Right kidney (tissue), 1 donor: ENCODE measurements around the gene CDH23.
A peak's percentile ranks its signal among the peaks of the same experiment; 100 is the strongest.

Source experiments
- DNase-seq: peaks from one replicate; pipeline ENCODE4 v3.0.0-alpha.2; 2016

The CDH23 gene

DNA sequence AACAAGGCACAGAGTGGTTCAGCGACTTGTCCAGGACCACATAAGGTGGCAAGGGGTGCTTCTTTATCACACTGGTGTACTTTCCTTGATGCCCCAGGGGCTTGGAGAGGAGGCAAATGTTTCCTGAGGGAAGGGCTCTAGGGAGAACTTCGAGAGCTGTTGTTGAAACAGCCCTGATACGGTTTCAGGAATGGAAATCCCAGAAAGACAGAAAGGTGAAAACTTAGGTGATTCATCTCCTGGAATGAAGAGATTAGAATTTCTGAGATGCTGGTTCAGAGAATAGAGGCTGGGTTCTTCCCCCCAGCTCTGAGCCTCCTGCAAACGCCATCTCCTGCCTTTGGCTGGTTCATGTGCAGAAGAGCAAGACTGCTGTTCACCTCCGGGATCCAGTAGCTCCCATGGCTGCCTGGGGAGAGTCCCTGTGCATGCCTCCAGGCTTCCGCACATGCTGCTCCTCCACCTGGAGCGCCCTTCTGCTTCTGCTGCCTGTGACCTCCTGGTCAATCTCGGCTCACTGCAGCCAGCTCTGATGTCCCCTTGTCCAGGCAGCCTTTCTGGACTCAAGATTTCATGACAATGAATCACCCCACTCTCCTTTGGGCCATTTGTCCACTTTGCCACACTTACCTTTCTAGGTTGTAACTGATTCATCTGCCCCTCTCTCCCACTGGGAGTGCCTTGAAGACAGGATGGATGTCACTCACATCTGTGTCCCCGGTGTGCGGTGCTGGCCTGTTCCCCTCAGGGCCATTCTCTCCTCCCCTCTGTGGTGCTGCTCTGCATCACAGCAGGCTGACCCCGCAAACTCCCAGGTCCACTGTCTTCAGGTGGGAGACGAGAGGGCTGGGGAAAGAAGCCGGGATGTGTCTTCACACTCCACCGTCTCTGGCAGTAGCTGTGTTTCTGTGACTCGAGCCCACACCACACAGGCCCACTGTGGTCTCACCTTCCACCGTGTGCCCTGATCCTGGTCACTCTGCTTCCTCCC lies 3.6 kb upstream of the CDH23 start:
- no peak for DNase-seq

DNA sequence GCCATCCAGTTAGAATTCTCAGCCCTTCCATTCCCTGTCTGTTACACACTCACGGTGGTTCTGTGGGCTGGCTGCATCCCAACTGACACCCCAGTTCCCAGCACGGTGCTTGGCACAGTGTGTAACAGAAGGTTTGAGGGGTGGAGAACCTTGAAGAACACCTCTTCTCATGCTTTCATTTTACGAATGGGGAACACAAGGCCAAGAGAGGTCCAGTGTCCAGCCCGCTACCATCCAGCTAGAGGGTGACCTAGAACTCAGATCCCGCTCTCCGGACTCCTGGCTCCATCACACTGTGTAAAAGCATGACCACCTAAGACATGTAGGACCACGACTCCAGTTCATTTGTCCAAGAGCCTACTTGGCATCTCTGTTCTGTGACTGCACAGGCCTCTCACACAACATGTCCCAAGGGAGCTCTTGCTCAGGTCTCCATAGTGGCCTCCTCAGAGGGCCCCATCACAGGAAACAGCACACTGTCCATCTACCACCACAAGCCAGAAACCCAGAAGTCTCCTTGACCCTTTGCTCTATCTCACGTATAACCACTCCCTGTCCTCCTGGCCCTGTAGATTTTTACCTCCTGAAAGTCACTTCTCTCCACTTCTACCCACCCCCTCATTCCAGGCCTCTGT lies 2.8 kb upstream of the CDH23 start:
- DNase-seq = no peak

DNA sequence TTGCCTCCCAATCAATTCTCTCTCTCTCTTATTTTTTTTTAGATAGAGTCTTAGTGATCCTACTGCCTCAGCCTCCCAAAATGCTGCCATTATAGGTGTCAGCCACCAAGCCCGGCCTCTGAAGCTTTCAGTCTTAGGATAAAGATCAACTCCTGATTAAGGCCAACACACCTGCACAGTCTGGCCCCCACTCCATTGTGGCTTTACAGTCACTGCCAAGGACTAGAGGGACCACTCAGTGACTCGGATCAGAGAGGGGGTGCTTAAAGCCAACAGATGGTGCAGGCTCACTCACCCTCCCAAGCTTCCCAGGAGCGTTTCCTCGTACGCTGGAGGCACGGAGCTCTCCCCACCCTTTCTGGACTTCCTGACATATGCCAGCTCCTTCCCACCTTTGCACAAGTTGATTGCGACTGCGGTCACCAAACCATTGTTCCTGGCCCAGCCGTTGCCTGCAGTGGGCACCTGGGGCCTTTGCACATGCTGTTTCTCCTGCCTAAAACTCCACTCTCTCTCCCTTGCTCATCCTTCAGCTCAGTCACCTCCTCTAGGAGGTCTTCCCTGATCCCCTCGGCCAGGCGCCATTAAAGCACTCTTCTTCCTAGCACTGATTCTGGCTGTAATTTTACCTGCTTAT lies 1.7 kb upstream of the CDH23 start:
- no peak for DNase-seq

DNA sequence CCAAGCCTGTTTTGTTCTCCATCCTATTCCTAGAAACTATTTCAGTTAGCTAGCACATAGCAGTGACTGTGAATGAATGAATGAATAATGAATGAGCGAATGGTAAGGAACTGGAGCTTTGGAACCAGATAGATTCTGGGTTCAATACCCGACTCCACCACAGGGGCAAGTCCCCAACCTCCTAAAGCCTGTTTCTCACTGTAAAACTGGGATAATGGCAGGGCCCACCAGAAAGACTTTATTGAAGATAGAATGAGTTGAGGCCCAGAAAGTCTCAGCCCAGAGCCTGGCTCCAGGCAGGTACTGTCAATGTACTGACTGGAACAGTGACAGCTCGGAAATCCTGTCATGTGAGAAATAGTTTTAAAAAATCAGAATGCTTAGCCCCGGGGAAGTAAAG lies 1.1 kb upstream of the CDH23 start:
- no peak for DNase-seq

DNA sequence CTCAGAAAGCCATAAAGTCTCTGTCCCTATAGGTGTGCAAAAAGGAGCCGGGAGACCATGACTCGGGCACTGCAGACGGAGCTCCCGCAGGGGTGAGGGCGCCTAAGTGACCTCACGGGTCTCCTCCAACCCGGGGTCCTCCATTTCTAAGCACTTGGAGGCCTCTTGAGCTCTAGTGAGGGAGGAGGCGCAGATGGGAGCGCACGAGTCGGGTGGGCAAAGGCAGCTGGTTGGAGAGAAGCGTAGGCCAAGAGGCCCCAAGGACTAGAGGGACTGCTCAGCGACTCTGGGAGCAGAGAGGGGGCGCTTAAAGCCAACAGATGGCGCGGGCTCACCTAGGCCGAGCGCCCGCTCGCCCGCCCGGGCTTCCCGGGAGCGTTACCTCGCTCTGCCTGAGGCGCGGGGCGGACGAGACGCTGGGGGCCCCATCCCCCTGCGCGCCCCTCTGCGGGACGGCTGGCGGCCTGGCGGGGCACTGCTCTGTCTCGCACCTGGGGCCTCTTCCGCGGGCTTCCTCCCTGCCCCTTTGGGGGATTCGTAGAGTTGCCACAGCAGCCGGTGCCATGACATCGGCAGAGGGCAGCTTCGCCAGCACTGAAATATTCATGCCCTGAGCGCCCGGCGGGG lies 523 bp upstream of the CDH23 start:
- peak; percentile 91 for DNase-seq

DNA sequence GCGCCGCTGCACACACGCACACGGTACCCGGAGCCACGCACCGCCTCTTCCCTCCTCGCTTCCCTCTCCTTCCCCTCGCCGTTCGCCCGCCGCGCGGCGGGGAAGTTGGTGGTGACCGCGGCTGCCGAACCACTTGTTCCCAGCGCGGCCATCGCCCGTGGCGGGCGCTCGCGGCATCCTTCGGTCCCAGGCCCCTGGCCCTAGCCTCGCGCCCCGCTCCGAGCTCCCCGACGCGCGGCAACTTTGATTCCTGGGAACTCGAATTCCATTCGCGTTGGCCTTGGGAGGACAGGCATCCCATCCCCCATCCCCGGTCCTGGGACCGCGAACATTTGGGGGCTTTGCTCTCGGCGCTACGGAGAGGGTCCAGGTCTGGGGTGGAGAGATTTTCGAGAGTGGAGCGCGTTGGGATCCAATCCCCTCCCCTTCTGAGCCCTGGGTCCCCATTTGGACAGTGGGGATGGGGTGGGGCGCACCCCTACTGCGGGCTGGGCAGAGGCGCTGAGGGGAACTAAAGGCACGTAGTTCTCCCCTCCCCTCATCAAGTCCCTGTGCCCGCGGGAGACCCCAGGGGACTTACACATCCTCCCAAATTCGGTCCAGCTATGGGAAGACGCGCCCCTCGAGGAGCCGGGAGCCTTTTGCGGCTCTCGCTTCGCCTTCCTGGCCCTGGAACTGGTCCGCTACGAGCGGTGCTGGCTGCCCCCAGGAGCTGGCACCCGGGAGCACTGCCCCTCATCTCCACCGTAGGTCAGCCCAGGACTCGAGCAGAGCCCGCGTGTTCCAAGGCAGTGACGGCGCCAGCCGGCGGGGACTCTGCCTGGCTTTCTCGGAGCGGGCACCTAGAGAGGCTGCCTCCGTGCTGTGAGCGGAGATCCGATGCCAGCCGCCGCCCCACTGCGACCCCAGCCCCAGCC lies 834 bp downstream of the CDH23 start:
- peak; percentile 37 for DNase-seq

DNA sequence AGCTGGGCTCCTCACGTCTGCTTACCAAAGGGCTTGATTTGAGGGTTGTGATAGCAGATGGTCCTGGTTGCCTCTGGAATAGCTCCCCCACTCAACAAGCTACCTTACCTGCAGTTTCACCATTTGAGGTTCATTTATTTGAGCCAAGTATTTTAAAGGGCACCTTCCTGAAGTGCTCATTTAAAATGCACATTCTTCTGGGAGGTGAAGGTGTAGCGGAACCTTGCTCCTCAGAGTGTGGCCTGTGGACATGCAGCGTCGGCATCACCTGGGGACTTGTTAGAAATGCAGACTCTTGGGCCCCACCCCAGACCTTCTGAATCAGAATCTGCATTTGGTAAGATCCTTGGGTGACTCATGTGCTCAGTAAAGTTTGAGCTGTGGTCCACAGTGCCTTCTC lies 2.3 kb downstream of the CDH23 start:
- no peak for DNase-seq

DNA sequence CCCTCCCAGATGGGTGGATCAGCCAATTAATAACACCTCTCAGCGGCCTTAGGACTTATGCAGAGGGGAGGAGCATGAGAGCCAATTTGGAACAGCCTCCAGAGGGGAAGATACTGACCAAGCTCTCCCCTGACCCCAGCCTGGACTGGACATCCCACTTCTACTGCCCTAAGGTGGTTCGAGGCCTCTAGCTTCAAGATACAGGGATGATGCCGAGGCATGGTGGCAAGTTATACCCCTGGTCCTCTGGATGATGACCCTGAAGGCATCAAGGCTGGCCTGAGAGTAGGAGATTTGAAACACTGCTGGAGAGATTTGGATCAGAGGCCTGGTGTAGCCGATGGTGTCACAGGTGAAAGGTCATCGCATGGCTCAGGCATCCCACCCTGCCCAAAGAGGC lies 3.2 kb downstream of the CDH23 start:
- no peak for DNase-seq

DNA sequence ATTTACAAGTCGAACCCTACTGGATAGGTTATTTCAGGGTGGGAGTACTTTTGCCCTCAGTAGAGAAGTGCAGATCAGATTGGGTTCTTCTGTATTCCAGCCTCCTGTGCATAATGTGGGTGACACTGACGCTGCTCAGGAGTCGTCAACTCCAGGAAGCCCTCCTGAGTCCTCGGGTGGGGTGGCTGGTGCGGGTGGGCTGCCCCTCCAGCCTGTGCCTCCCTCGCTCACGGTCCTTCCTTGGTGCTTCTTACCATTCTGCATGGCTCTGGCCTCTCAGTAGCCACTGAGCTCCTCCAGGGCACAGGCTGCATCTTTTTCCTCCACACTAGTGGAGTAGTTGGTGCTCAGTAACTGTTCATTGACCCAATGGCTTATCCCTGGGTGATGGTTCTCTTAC lies 4.3 kb downstream of the CDH23 start:
- no peak for DNase-seq

DNA sequence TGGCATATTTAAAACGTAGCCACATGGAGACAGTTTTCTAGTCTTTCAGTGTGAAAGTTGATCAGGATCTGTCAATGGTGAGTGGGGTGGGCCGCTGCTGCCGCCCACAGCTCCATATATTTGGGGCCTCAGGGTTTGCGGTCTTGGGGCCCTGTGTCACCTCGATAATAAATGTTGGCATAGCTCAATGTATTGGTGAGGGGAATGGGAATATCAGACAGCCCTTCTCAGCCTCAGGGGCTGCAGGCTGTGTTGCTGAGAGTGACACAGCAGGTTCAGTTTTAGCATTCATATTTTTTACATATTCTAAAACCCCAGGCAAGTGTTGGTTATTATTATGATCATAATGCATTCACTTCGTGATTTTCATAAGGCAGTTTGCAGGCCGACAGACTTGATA lies 5.3 kb downstream of the CDH23 start:
- DNase-seq = no peak

DNA sequence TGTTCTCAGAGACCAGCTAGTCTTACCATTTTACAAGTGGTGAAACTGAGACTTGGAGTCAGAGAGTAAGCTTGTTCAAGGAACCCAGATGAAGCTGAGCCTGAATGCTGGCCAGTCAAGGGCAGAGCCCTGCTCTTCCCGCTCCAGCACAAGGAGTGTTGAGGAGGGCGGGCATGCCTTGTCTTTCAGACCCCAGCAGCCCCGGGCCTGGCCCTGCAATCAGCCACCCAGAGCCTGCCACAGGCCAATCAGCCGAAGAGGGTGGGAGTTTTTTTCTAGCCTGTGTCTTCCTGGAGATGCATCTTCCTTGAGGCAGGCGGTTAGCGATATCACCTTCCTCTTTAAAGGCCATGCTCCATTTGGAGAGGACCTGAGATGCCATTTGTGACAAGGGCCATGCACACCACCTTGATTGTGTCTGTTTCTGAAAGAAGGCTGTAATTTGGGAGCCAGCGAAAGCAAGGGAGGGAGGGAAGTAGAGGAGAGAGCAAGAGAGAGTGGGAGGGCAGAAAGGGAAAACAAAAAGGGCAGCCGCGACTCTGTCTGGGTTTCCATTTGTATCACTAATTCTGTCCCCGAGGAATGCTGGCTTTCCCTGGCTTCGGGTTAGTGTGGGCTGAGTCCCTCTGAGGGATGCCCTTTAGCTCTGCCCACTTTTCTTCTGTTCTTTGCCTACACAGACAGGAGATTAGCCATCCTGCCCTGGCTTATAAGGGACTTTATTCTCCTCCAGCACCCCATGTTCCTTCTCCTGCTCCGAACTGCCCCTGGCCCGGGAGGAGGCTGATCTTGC lies 8.0 kb downstream of the CDH23 start:
- DNase-seq = no peak

DNA sequence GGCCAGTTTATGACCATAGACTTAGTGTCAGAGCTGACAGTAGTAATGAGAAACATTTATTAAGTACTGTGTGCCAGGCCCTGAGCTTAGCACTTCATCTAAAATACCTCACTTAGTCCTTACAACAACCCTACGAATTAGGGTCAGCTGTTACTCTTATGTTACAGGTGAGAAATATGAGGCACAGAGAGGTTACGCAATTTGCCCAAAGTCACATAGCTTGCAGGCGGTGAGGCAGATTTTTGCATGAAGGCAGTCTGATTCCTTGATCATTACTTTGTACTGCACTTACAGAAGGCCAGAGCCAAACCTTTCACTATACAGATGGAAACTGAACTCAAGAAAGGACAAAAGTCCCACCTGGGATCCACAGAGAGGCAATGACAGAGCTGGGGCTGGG lies 10.2 kb downstream of the CDH23 start:
- no peak for DNase-seq

DNA sequence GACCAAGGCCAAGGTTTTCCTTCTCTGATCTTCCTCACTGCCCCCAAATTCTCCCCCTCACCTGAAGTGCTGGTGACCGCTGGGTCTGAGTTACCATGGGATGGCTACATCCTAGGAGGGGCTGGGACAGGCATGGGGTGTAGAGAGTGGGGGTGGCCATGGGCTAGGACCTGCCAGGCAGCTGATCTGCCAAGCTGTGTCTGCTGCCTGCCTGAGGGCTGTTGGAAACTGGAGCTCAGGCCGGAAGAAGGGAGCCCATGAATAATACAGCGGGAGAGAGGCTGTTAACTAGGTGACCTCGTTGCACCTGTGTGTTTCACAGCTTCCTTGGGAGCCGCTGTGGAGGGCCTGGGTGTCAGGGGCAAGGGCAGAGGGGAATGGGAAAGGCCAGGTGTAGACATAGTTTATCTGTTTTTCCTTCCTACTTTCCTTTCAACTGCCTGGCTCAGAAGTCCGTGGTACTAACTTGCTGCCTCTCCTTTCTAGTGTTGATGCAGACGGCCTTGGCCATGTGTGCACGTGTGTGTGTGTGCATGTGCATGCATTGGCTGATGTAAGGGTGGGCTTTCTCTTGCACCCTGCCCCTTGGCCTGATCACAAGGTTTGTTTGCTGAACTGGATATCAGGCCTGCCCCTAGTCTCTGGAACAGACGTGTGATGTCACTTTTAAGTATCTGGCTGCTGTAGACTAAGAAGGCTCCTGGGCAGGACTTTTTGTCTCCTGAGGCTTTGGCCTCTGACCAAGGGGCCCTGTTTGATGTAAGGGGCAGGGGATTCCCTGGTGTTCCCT lies 11.9 kb downstream of the CDH23 start:
- DNase-seq = no peak

DNA sequence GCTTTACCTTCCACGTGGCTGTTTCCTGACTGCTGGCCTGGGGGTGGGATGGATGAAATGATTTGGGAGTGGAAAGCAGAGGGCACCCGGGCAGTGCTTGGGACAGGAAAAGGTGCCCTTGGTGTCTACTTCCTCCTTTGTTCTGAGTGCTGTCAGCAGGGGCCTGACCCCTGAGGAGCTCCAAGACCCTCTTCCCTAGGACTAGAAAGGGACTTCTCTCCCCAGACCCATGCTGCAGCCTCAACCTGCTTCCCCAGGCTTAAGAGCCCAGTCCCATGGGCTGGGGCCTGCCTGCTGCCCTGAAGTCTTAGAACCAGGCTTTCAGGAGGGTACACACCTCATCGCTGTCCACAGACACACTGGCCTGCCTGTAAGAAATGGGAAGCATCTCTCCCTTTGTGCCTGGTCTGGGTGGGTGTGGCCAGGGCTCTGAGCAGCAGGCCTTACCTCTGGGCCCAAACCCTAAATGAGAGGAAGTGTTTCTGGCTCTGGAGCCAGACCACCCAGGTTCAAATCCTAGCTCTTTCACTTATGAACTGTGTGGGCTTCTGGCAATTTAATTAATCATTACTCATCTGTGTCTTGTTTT lies 12.9 kb downstream of the CDH23 start:
- DNase-seq = no peak

DNA sequence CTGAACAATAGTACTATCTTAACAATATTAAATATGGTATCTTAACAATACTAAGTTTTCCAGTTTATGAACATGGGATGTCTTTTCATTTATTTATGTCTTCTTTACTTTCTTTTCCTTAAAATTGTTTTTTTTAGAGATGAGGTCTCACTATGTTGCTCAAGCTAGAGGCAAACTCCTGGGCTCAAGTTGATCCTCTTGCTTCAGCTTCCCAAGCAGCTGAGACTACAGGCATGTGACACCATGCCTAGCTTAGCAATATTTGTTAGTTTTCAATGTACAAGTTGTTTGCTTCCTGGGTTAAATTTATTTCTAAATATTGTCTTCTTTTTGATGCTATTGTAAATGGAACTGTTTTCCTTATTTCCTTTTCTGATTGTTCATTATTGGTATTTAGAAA lies 16.9 kb downstream of the CDH23 start:
- DNase-seq = no peak

DNA sequence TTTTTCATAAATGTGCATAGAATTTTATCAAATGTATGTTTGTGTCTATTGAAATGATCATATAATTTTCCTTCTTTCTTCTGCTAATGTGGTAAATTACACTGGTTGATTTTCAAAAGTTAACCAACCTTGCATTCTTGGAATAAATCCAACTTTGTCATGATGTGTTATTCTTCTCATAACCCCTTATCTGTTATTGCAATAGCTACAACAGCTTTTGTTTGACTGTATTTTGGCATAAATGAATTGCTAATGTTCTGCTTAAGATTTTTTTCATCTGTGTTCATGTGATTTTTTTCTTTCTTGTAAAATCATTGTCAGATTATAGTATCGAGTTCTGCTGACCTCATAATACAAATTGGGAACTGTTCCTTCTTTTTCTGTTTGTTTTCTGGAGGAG lies 17.6 kb downstream of the CDH23 start:
- DNase-seq = no peak

DNA sequence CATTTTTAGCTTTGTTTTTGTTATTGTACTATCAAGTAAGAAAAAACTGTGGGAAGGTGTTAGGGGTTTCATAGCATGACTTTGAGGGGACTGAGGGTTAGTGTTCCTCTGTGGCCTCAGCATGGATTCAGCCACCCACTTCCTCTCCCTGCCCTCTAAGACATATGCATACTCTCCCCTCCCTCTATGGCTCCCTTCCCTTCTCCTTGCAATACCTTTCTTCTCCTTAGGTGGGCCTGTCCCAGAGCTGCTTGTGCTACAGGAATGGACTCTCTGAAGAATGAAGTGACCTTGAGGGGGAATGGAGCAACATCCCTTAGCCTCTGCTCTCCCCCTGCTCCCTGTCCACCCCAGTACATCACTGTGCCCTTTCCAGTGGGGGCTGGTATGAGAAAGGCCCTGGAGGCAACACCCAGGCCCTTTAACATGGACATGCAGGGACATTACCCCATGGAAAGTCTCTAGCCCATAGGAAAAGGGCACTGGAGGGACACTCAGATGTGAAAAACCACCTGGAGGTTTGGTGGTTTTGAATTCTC lies 22.4 kb downstream of the CDH23 start:
- DNase-seq = no peak

DNA sequence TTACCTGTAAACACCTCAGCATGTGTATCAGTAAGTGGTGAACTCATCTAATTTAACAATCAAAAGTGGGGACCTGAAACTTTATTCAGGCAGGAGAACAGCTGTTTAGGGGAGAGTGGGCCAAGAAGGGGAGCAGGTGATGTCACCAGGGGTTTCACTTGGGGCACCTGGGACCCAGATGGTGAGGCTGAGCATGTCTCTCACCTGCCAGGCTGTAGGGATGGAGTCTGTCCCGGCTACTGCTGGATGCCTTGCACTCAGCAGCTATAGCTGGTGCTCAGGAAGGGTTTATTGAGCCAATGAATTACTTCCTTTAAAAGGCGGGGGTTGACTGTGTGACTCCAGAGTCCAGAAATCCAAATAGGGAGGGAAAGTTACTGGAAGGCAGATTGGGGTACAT lies 23.0 kb downstream of the CDH23 start:
- no peak for DNase-seq

DNA sequence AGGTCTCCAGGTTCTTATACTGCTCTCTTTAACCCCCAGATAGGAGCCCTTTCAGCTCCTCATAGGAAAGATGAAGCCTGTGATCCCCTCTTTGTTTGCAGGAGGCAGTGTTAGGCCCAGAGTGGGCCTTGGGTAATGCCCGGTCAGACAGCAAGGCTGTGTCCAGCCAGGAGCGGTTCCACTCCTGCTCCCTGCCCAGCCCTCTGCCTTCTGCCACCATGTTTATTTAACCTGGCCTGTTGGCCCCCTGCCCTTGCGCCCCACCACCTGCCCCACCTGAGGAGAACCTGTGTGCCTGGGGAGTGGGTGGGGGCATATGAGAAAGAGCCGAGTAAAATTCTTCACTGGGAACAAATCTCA lies 24.3 kb downstream of the CDH23 start:
- DNase-seq = no peak

DNA sequence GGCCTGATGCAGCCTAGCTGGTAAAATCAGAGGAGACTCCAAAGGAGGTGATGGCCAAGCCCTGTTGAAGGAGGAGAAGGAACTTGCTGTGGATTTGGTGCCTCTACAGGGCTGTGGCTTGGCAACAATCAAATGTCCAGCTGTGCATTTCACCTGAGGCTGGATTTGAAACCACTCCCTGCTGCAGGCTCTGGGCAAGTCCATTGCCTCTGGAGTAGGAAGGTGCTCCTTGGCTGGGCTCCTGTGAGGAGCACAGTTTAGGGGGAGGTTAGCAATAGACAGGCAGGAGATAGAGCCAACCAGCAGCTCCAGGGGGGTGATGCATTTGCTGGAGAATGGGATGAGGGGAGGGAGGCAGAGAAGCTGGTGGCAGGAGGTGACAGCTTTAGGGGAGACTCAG lies 26.5 kb downstream of the CDH23 start:
- DNase-seq = no peak
